GM12878 (cell line): Measurements from ENCODE around the gene KIFAP3. TPM values are rescaled to one million over a fixed set of nuclear protein-coding genes. Genes with fewer than 3 reads are reported as not detected.

Experiments
- CEBPB ChIP-seq, 2 experiments: fragments of 150-350 bp in 1 of 2; IDR thresholded peaks; 2 replicates each; pipeline ENCODE4 v1.6.1; 2012 to 2014; ENCODE audit warnings: low read depth in 2 of 2, low read length in 2 of 2, borderline replicate concordance in 1 of 2, inconsistent platforms in 1 of 2
- CHD4 ChIP-seq: fragments of 200-600 bp; sonication (generic); IDR thresholded peaks from 2 replicates; pipeline ENCODE4 v1.6.1; 2016; ENCODE audit warnings: mild to moderate bottlenecking
- EED ChIP-seq: sonication (generic); IDR thresholded peaks from 2 replicates; pipeline ENCODE4 v1.6.1; 2016; ENCODE audit warnings: antibody characterized with exemption, low read depth
- IRF3 ChIP-seq: fragments of 450-650 bp; IDR thresholded peaks from 2 replicates; pipeline ENCODE4 v1.6.1; 2014; ENCODE audit warnings: mild to moderate bottlenecking
- MYC ChIP-seq: IDR thresholded peaks from 2 replicates; pipeline ENCODE4 v1.6.1; 2011; ENCODE audit warnings: mild to moderate bottlenecking, low read length, moderate library complexity, inconsistent platforms; ENCODE audit not compliant: insufficient read depth, insufficient replicate concordance, insufficient read length, severe bottlenecking
- NFYA ChIP-seq: IDR thresholded peaks from 2 replicates; pipeline ENCODE4 v1.6.1; 2011; ENCODE audit warnings: low read depth, mild to moderate bottlenecking, low read length, improper control_type of control experiment, borderline replicate concordance
- TARDBP ChIP-seq: IDR thresholded peaks from 2 replicates; pipeline ENCODE4 v1.6.1; 2016; ENCODE audit warnings: borderline replicate concordance
- ZNF24 ChIP-seq: fragments of 450-650 bp; IDR thresholded peaks from 2 replicates; pipeline ENCODE4 v1.6.1; 2017; ENCODE audit warnings: antibody characterized with exemption, mild to moderate bottlenecking
- polyA plus RNA-seq, 11 experiments: library from polyadenylated mRNA; depleted of rRNA in 4 of 11; unstranded in 6 of 11; stranded (reverse) in 5 of 11; fragments of >200 nt; fragmentation: Nextera tagmentation in 4 of 11; fragmentation: Illumina TruSeq in 1 of 11; extraction: Ambion mirVana in 4 of 11; extraction: Trizol in 1 of 11; gene quantifications; 1 replicate in 1 of 11; 2 replicates in 10 of 11; pipeline versions ENCODE4 v1.2.1 to v1.2.3, GENCODE V29; 2011 to 2016; ENCODE audit warnings: inconsistent platforms in 2 of 11, missing spikeins in 2 of 11, low read depth in 1 of 11
- total RNA-seq, 4 experiments: library from RNA; depleted of rRNA in 3 of 4; stranded (reverse); fragments of >200 nt in 3 of 4; fragmentation: Illumina TruSeq in 1 of 4; extraction: Trizol in 1 of 4; gene quantifications; 2 replicates each; pipeline versions ENCODE4 v1.2.1 to v1.2.3, GENCODE V29; 2013 to 2021
- TF ChIP-seq, protein P1 (sequence below): fragments of 450-650 bp; formaldehyde crosslinking; IDR thresholded peaks from 2 replicates; pipeline ENCODE4 v1.4.0; 2022; ENCODE audit warnings: mild to moderate bottlenecking, moderate library complexity
- TF ChIP-seq, protein P2 (sequence below): IDR thresholded peaks from 2 replicates; pipeline ENCODE4 v1.6.1; 2012; ENCODE audit warnings: low read depth, low read length, improper control_type of control experiment
- TF ChIP-seq, protein P3 (sequence below): fragments of 450-650 bp; formaldehyde crosslinking; IDR thresholded peaks from 2 replicates; pipeline ENCODE4 v1.5.0; 2022; ENCODE audit warnings: mild to moderate bottlenecking, missing genetic modification characterization
- TF ChIP-seq, protein P4 (sequence below): fragments of 450-650 bp; IDR thresholded peaks from 2 replicates; pipeline ENCODE4 v1.6.1; 2018; ENCODE audit warnings: mild to moderate bottlenecking, low read depth, moderate library complexity; ENCODE audit not compliant: partially characterized antibody

KIFAP3 gene
- total and polyA plus RNA-seq, 10 of the 15 experiments (the other 5 are each of a cell fraction or from before 2014, with no cell fraction given) = 13.7 to 100 (median 18.9) TPM

- TF ChIP-seq, protein P1, sequence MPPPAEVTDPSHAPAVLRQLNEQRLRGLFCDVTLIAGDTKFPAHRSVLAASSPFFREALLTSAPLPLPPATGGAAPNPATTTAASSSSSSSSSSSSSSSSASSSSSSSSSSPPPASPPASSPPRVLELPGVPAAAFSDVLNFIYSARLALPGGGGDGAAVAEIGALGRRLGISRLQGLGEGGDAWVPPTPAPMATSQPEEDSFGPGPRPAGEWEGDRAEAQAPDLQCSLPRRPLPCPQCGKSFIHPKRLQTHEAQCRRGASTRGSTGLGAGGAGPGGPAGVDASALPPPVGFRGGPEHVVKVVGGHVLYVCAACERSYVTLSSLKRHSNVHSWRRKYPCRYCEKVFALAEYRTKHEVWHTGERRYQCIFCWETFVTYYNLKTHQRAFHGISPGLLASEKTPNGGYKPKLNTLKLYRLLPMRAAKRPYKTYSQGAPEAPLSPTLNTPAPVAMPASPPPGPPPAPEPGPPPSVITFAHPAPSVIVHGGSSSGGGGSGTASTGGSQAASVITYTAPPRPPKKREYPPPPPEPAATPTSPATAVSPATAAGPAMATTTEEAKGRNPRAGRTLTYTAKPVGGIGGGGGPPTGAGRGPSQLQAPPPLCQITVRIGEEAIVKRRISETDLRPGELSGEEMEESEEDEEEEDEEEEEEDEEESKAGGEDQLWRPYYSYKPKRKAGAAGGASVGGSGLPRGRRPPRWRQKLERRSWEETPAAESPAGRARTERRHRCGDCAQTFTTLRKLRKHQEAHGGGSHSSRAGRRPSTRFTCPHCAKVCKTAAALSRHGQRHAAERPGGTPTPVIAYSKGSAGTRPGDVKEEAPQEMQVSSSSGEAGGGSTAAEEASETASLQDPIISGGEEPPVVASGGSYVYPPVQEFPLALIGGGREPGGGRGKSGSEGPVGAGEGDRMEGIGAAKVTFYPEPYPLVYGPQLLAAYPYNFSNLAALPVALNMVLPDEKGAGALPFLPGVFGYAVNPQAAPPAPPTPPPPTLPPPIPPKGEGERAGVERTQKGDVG (CRISPR knock-in tag) = no peak
- TF ChIP-seq TARDBP (no peak), MYC (no peak), CEBPB (IDR thresholded peaks at IDR 0.05; ENCODE audit: borderline replicate concordance in 1 of 2, low read depth in 2 of 2, low read length in 2 of 2) (no peak), EED (no peak), ZNF24 (peak; percentile 15; the same call in 1 of the 2 replicates), NFYA (no peak), CHD4 (no peak), IRF3 (no peak)
- TF ChIP-seq, protein P2, sequence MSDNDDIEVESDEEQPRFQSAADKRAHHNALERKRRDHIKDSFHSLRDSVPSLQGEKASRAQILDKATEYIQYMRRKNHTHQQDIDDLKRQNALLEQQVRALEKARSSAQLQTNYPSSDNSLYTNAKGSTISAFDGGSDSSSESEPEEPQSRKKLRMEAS = no peak
- TF ChIP-seq, protein P3, sequence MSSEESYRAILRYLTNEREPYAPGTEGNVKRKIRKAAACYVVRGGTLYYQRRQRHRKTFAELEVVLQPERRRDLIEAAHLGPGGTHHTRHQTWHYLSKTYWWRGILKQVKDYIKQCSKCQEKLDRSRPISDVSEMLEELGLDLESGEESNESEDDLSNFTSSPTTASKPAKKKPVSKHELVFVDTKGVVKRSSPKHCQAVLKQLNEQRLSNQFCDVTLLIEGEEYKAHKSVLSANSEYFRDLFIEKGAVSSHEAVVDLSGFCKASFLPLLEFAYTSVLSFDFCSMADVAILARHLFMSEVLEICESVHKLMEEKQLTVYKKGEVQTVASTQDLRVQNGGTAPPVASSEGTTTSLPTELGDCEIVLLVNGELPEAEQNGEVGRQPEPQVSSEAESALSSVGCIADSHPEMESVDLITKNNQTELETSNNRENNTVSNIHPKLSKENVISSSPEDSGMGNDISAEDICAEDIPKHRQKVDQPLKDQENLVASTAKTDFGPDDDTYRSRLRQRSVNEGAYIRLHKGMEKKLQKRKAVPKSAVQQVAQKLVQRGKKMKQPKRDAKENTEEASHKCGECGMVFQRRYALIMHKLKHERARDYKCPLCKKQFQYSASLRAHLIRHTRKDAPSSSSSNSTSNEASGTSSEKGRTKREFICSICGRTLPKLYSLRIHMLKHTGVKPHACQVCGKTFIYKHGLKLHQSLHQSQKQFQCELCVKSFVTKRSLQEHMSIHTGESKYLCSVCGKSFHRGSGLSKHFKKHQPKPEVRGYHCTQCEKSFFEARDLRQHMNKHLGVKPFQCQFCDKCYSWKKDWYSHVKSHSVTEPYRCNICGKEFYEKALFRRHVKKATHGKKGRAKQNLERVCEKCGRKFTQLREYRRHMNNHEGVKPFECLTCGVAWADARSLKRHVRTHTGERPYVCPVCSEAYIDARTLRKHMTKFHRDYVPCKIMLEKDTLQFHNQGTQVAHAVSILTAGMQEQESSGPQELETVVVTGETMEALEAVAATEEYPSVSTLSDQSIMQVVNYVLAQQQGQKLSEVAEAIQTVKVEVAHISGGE (CRISPR knock-in tag) = no peak
- TF ChIP-seq, protein P4, sequence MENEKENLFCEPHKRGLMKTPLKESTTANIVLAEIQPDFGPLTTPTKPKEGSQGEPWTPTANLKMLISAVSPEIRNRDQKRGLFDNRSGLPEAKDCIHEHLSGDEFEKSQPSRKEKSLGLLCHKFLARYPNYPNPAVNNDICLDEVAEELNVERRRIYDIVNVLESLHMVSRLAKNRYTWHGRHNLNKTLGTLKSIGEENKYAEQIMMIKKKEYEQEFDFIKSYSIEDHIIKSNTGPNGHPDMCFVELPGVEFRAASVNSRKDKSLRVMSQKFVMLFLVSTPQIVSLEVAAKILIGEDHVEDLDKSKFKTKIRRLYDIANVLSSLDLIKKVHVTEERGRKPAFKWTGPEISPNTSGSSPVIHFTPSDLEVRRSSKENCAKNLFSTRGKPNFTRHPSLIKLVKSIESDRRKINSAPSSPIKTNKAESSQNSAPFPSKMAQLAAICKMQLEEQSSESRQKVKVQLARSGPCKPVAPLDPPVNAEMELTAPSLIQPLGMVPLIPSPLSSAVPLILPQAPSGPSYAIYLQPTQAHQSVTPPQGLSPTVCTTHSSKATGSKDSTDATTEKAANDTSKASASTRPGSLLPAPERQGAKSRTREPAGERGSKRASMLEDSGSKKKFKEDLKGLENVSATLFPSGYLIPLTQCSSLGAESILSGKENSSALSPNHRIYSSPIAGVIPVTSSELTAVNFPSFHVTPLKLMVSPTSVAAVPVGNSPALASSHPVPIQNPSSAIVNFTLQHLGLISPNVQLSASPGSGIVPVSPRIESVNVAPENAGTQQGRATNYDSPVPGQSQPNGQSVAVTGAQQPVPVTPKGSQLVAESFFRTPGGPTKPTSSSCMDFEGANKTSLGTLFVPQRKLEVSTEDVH = no peak
Observed at GRCh38 chr1:169925505-169926482, 148.7 kb downstream of the KIFAP3 start (continued).
